GM23248 (cell line): ENCODE data around the gene LILRB2.
"Not testable (repeated sequence)": the region's sequence is repeated elsewhere in the genome, so short reads cannot be mapped to it uniquely, and the experiment has no call there.

Source experiments
- EZH2 ChIP-seq: fragments of 200-600 bp; sonication (generic); IDR thresholded peaks from 2 replicates; pipeline ENCODE4 v1.6.1; 2018; ENCODE audit warnings: antibody characterized with exemption, mild to moderate bottlenecking; ENCODE audit not compliant: insufficient read depth, poor library complexity, severe bottlenecking
- EZH2phosphoT487 ChIP-seq: fragments of 200-600 bp; sonication (generic); IDR thresholded peaks from 2 replicates; pipeline ENCODE4 v1.6.1; 2018; ENCODE audit warnings: antibody characterized with exemption, moderate library complexity, mild to moderate bottlenecking, low read depth; ENCODE audit not compliant: insufficient read depth

DNA sequence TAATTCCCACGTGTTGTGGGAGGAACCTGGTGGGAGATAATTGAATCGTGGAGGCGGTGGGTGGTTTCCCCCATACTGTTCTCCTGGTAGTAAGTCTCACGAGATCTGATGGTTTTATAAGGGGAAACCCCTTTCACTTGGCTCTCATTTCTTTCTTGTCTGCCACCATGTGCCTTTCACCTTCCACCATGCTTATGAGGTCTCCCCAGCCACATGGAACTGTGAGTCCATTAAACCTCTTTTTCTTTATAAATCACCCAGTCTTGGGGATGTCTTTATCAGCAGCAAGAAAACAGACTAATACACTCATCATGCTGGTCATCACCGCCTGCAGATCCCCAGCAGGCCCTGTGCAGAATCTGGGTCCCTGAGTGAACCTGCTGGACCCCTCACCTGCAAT, 47.9 kb upstream of the LILRB2 start:
- TF ChIP-seq EZH2, EZH2phosphoT487: not testable (repeated sequence)
